ENCODE data around the gene ZNF845.
A peak's percentile ranks its signal among the peaks of the same experiment; 100 is the strongest.

DNA sequence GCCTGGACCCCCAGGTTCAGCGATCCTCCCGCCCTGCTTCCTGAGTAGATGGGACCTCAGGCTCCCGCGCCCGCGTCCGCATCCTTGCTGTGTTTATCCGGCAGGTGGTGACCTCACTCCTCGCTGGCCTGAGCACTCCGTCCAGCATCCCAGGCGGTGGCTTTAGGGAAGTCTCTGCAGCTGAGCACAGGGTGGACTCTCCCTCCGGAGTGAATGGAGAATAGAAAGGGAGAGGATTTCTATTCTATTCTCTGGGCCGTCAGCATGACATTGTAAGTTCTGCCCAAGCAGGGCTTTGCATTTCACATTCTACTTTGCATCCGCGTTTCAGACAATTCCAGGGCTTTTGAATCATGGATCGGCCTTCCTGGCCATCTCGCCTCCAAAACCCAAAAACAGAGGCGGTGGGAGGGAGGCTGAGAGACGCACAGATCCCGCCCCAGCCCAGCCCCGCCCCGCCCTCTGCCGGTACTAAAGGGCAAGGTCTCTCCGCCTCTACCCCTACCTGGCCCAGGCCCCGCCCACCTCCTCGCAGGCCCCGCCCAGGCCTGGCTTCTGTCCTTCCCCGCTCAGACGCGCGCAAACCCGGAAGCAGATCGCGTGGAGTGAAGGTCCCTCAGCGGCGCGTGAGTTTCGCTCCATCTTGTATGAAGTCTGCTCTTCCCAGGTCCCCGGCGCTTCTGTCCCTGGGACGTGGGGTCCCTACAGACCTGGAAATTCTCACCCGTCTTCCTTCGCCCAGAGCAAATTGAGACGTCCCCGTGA is 31.8 kb downstream of the ZNF845 start, which contains the start of gene ZNF525:
- TF ChIP-seq, protein P1, sequence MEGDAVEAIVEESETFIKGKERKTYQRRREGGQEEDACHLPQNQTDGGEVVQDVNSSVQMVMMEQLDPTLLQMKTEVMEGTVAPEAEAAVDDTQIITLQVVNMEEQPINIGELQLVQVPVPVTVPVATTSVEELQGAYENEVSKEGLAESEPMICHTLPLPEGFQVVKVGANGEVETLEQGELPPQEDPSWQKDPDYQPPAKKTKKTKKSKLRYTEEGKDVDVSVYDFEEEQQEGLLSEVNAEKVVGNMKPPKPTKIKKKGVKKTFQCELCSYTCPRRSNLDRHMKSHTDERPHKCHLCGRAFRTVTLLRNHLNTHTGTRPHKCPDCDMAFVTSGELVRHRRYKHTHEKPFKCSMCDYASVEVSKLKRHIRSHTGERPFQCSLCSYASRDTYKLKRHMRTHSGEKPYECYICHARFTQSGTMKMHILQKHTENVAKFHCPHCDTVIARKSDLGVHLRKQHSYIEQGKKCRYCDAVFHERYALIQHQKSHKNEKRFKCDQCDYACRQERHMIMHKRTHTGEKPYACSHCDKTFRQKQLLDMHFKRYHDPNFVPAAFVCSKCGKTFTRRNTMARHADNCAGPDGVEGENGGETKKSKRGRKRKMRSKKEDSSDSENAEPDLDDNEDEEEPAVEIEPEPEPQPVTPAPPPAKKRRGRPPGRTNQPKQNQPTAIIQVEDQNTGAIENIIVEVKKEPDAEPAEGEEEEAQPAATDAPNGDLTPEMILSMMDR (conservative IDR thresholded peaks at IDR 0.05 in 1 of 2, IDR thresholded peaks at IDR 0.05 in 1 of 2; ENCODE audit: extremely low read depth in 1 of 2, insufficient read depth in 1 of 2, low read depth in 1 of 2, low read length in 2 of 2): peak in 1 of 2 donors; percentile 11
- TF ChIP-seq EZH2 (IDR thresholded peaks at IDR 0.05; ENCODE audit: borderline replicate concordance, low read length): no peak

All from mammary epithelial cell (primary cell).